Right lobe of liver (tissue), 4 donors: ENCODE data around the gene RNGTT.

Source experiments
- CTCF ChIP-seq, 4 donors: fragments of 200-600 bp in 3 of 4; fragments of 450-650 bp in 1 of 4; IDR thresholded peaks; one replicate each; pipeline versions ENCODE4 v1.5.1 to v1.8.0; 2016 to 2022; ENCODE audit warnings: antibody characterized with exemption in 4 of 4, mild to moderate bottlenecking in 2 of 4
- POLR2A ChIP-seq: fragments of 450-650 bp; IDR thresholded peaks from one replicate; pipeline ENCODE4 v1.6.1; 2017; ENCODE audit warnings: antibody characterized with exemption, mild to moderate bottlenecking
- donor health status: DM: no; HTN: no; CAD: no.
- donor health status: DM: no; HTN: no; CAD: no.
- donor health status: DM: no; HTN: yes; CAD: no.

GRCh38 chr6:88880021-88880420 is 83.4 kb downstream of the RNGTT start:
- no peak for TF ChIP-seq CTCF (IDR thresholded peaks at IDR 0.05)
- no peak for TF ChIP-seq POLR2A
